Measurements from ENCODE around the gene PTPRG.
A peak's percentile ranks its signal among the peaks of the same experiment; 100 is the strongest.

Gene PTPRG

GRCh38 chr3:61719278-61719977 is 158.1 kb downstream of the PTPRG start:
- Histone ChIP-seq H3K9me3 (ENCODE audit: insufficient read depth, low read depth, low read length) (no peaks in the 10 kb centered on the region), H3K4me3 (ENCODE audit: low read length) (no peak overlapping the region), H3K36me3 (ENCODE audit: insufficient read depth, low read depth, low read length) (no peaks in the 10 kb centered on the region), H3K4me1 (ENCODE audit: insufficient read depth, low read length) (peaks cover 17% of the 10 kb centered on the region; the same call in 1 of the 2 replicates), H3K9ac (ENCODE audit: low read depth, low read length) (0 out of 2 replicates have a peak overlapping the region, but pooled peaks have one; percentile 11), H3K27me3 (ENCODE audit: insufficient read depth, low read length) (no peaks in the 10 kb centered on the region), H3K27ac (ENCODE audit: low read length) (peak overlapping the region; percentile 25)

DNA sequence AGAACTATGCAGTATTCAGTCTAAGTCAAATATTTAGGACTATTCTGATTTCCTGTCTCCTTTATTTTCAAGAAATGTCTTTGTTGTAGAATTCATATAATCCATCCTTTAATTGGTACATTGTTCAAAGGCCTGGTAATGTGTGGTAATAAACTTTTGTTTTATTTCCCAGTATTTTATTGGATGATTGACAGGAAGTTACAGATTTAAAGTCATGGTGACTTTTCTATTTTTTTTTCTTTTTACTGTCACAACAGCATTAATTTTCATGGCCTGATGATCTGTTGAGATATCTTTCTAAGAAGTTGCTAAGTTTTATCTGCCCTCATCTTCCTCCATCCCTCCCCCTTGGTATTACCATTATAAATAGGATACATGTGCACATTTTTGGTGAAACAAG is 161.7 kb downstream of the PTPRG start:
- H3K4me1 ChIP-seq (ENCODE audit: insufficient read depth, low read length): peaks cover 30% of the 10 kb centered on the region; the same call in 1 of the 2 replicates
- no peaks in the 10 kb centered on the region for H3K27me3 ChIP-seq (ENCODE audit: insufficient read depth, low read length)
- H3K27ac ChIP-seq (ENCODE audit: low read length): no peak overlapping the region
- H3K4me3 ChIP-seq (ENCODE audit: low read length): no peak overlapping the region
- H3K9ac ChIP-seq (ENCODE audit: low read depth, low read length): no peak overlapping the region
- H3K9me3 ChIP-seq (ENCODE audit: insufficient read depth, low read depth, low read length): no peaks in the 10 kb centered on the region
- no peaks in the 10 kb centered on the region for H3K36me3 ChIP-seq (ENCODE audit: insufficient read depth, low read depth, low read length)

DNA sequence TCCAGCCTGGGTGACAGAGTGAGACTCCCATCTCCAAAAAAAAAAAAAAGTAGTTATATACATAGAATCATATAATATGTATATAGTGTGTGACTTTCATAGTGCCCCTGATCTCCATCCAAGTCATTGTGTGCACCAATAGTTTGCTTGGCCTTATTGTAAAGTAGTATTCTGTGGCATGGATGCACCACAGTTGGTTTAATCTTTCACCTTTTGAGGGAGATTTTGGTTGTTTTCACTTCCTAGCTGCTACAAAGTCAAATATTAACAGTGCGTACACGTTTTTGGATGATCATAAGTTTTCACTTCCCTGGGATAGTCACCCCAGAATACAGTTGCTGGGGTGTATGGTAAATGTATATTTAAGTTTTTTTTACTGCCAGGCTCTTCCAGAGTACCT is 162.8 kb downstream of the PTPRG start:
- Histone ChIP-seq H3K9ac (ENCODE audit: low read depth, low read length) (no peak overlapping the region), H3K4me1 (ENCODE audit: insufficient read depth, low read length) (peaks cover 25% of the 10 kb centered on the region), H3K27ac (ENCODE audit: low read length) (no peak overlapping the region), H3K9me3 (ENCODE audit: insufficient read depth, low read depth, low read length) (no peaks in the 10 kb centered on the region), H3K4me3 (ENCODE audit: low read length) (no peak overlapping the region), H3K27me3 (ENCODE audit: insufficient read depth, low read length) (no peaks in the 10 kb centered on the region), H3K36me3 (ENCODE audit: insufficient read depth, low read depth, low read length) (no peaks in the 10 kb centered on the region)

DNA sequence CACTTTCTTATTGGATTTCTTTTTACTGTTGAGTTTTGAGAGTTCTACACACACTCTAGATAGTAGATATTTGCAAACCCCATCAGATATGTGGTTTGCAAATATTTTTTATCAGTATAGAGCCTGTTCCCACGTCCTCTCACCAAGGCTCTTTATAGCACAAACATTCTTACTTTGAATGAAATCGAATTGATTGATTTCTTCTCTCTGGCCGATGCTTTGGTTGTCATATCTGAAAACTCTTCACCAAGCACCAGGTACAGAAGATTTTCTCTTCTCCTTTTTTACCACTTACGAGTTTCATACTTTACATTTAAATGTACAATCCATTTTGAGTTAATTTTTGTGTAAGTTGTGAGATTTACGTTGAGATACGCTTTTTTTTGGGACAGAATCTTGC is 163.4 kb downstream of the PTPRG start:
- peaks cover 25% of the 10 kb centered on the region for H3K4me1 ChIP-seq (ENCODE audit: insufficient read depth, low read length)
- H3K9ac ChIP-seq (ENCODE audit: low read depth, low read length): no peak overlapping the region

DNA sequence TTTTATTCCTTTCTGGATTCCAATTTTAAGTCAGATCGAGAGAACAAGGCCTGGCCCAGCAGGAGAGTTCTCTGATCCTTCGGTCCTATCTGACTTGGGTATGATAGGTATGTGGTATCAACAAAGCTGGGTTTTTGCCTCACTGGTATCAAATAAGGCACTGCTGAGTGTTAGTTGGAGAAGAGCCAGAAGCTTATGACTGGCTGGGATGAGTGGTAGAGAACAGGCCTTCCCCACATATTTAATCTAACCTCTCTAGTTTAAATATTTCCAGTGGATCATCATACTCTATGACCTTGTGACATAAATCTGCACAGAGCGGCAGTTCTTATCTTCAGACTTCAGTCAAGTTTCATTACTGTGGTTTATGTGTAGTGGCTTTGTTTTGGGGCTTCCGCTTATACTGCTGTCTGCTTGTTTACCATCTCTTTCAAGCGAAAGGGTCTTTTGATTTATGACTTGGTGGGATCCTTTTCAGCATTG is 164.5 kb downstream of the PTPRG start:
- Histone ChIP-seq H3K36me3 (ENCODE audit: insufficient read depth, low read depth, low read length) (no peaks in the 10 kb centered on the region), H3K9ac (ENCODE audit: low read depth, low read length) (no peak overlapping the region), H3K27me3 (ENCODE audit: insufficient read depth, low read length) (no peaks in the 10 kb centered on the region), H3K4me1 (ENCODE audit: insufficient read depth, low read length) (peaks cover 29% of the 10 kb centered on the region), H3K4me3 (ENCODE audit: low read length) (no peak overlapping the region), H3K27ac (ENCODE audit: low read length) (no peak overlapping the region), H3K9me3 (ENCODE audit: insufficient read depth, low read depth, low read length) (no peaks in the 10 kb centered on the region)

More for the DNA sequence above, 163.4 kb downstream of the PTPRG start:
- Histone ChIP-seq H3K27me3 (ENCODE audit: insufficient read depth, low read length) (no peaks in the 10 kb centered on the region), H3K36me3 (ENCODE audit: insufficient read depth, low read depth, low read length) (no peaks in the 10 kb centered on the region), H3K9me3 (ENCODE audit: insufficient read depth, low read depth, low read length) (no peaks in the 10 kb centered on the region), H3K27ac (ENCODE audit: low read length) (no peak overlapping the region), H3K4me3 (ENCODE audit: low read length) (no peak overlapping the region)

DNA sequence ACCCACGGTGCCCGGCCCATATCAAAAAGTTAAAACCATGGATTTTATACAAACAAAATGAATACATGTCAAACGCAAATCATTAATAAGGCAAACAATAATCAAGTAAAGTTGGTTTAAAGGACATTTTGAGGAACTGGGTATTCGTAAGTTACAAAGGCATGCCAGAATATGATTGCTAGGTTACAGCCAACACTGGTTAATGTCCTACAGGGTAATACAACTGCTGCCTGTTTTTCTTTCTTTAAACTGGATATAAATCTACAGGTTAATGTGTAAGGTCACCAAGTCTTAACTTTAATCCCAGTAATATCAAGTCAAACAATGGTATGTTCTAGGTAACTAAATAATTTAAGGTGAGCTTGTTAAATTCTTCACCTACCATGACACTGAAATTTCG is 166.1 kb downstream of the PTPRG start:
- Histone ChIP-seq H3K9ac (ENCODE audit: low read depth, low read length) (no peak overlapping the region), H3K27me3 (ENCODE audit: insufficient read depth, low read length) (no peaks in the 10 kb centered on the region), H3K36me3 (ENCODE audit: insufficient read depth, low read depth, low read length) (no peaks in the 10 kb centered on the region), H3K4me1 (ENCODE audit: insufficient read depth, low read length) (peaks cover 30% of the 10 kb centered on the region), H3K27ac (ENCODE audit: low read length) (no peak overlapping the region), H3K9me3 (ENCODE audit: insufficient read depth, low read depth, low read length) (no peaks in the 10 kb centered on the region), H3K4me3 (ENCODE audit: low read length) (no peak overlapping the region)

GRCh38 chr3:61729038-61729634 is 167.8 kb downstream of the PTPRG start:
- H3K27ac ChIP-seq (ENCODE audit: low read length): no peak overlapping the region
- H3K9ac ChIP-seq (ENCODE audit: low read depth, low read length): no peak overlapping the region
- H3K27me3 ChIP-seq (ENCODE audit: insufficient read depth, low read length): no peaks in the 10 kb centered on the region
- no peaks in the 10 kb centered on the region for H3K9me3 ChIP-seq (ENCODE audit: insufficient read depth, low read depth, low read length)
- H3K36me3 ChIP-seq (ENCODE audit: insufficient read depth, low read depth, low read length): no peaks in the 10 kb centered on the region
- H3K4me1 ChIP-seq (ENCODE audit: insufficient read depth, low read length): peaks cover 34% of the 10 kb centered on the region
- no peak overlapping the region for H3K4me3 ChIP-seq (ENCODE audit: low read length)

- peaks cover 43% of the 10 kb centered on the region for H3K4me1 ChIP-seq (ENCODE audit: insufficient read depth, low read length)
- H3K9ac ChIP-seq (ENCODE audit: low read depth, low read length): no peak overlapping the region
- no peaks in the 10 kb centered on the region for H3K36me3 ChIP-seq (ENCODE audit: insufficient read depth, low read depth, low read length)
- no peak overlapping the region for H3K27ac ChIP-seq (ENCODE audit: low read length)
- H3K9me3 ChIP-seq (ENCODE audit: insufficient read depth, low read depth, low read length): no peaks in the 10 kb centered on the region
- H3K4me3 ChIP-seq (ENCODE audit: low read length): no peak overlapping the region
- no peaks in the 10 kb centered on the region for H3K27me3 ChIP-seq (ENCODE audit: insufficient read depth, low read length)
These were observed 168.7 kb downstream of the PTPRG start for GRCh38 chr3:61730056-61730455.

DNA sequence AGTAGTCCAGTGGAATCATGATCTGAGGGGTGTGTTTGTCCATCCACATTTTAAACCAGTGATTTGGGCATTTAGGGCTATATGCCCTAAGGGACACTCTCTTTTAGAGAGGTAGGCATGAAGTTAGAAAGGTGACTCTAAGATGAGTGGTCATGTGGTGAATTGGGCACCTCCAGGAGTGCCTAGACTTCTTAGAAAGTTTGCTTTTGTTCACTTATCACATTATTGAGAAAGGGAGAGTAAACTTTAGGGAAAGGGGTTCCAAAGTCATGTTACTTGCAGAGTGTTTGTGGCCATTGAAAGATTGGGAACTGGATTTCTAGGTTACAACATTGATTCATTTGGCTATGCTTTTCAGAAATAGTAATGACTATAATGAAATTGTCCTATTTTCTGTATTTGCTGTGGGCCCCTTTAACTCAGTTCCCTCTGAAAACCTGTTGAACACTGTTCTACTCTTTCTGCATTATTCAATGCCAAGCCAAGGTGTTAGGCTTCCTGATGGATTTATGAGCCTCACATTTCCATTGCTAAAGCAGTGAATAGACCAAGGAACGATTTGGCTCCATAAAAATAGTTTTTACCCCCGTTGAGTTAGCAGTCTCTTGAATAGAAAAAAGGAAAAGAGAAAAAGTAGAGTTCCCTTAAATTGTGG is 169.3 kb downstream of the PTPRG start:
- H3K9me3 ChIP-seq (ENCODE audit: insufficient read depth, low read depth, low read length): no peaks in the 10 kb centered on the region
- peaks cover 41% of the 10 kb centered on the region for H3K4me1 ChIP-seq (ENCODE audit: insufficient read depth, low read length)
- no peaks in the 10 kb centered on the region for H3K36me3 ChIP-seq (ENCODE audit: insufficient read depth, low read depth, low read length)
- H3K27me3 ChIP-seq (ENCODE audit: insufficient read depth, low read length): no peaks in the 10 kb centered on the region
- H3K9ac ChIP-seq (ENCODE audit: low read depth, low read length): no peak overlapping the region
- H3K4me3 ChIP-seq (ENCODE audit: low read length): no peak overlapping the region
- H3K27ac ChIP-seq (ENCODE audit: low read length): no peak overlapping the region

GRCh38 chr3:61733000-61733399 is 171.6 kb downstream of the PTPRG start:
- Histone ChIP-seq H3K4me1 (ENCODE audit: insufficient read depth, low read length) (peaks cover 35% of the 10 kb centered on the region), H3K9me3 (ENCODE audit: insufficient read depth, low read depth, low read length) (no peaks in the 10 kb centered on the region), H3K4me3 (ENCODE audit: low read length) (no peak overlapping the region), H3K27ac (ENCODE audit: low read length) (no peak overlapping the region), H3K27me3 (ENCODE audit: insufficient read depth, low read length) (no peaks in the 10 kb centered on the region), H3K9ac (ENCODE audit: low read depth, low read length) (no peak overlapping the region), H3K36me3 (ENCODE audit: insufficient read depth, low read depth, low read length) (0 out of 2 replicates have a peak, but pooled peaks cover 3% of the 10 kb centered on the region)

DNA sequence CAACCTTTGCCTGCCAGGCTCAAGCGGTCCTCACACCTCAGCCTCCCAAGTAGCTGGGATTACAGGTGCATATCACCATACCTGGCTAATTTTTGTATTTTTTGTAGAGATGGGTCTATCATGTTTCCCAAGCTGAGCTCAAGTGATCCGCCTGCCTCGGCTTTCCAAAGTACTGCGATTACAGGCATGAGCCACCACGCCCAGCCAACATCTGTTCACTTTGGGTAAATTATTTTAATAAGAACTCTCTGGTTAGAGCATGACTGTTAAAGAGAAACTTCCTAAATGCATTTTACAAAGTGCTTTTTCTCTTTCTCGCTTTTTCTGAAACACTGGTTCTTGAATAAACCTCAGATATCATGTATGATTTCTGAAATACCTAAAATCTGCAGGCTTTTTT is 172.5 kb downstream of the PTPRG start:
- Histone ChIP-seq H3K9ac (ENCODE audit: low read depth, low read length) (no peak overlapping the region), H3K9me3 (ENCODE audit: insufficient read depth, low read depth, low read length) (no peaks in the 10 kb centered on the region), H3K27me3 (ENCODE audit: insufficient read depth, low read length) (no peaks in the 10 kb centered on the region), H3K36me3 (ENCODE audit: insufficient read depth, low read depth, low read length) (0 out of 2 replicates have a peak, but pooled peaks cover 3% of the 10 kb centered on the region), H3K4me3 (ENCODE audit: low read length) (no peak overlapping the region), H3K27ac (ENCODE audit: low read length) (no peak overlapping the region), H3K4me1 (ENCODE audit: insufficient read depth, low read length) (peaks cover 33% of the 10 kb centered on the region)

Data from iPS-20b (cell line).